HG03108 (cell line): Measurements from ENCODE around the gene NECAP2.
"Not testable (repeated sequence)": the region's sequence is repeated elsewhere in the genome, so short reads cannot be mapped to it uniquely, and the experiment has no call there.

ENCODE experiments used
- ATAC-seq: cut with Tn5 transposase; IDR thresholded peaks from one replicate; pipeline ENCODE4 v1.9.1; 2021; ENCODE audit warnings: moderate library complexity; ENCODE audit not compliant: unreplicated experiment

Gene NECAP2

GRCh38 chr1:16456151-16456550 lies 15.6 kb downstream of the NECAP2 start:
- not testable (repeated sequence) for ATAC-seq

GRCh38 chr1:16458831-16459230 lies 18.3 kb downstream of the NECAP2 start:
- no peak for ATAC-seq

- no peak for ATAC-seq
Observed at GRCh38 chr1:16459352-16459925, 18.9 kb downstream of the NECAP2 start.

- no peak for ATAC-seq
Observed at GRCh38 chr1:16461681-16462080, 21.2 kb downstream of the NECAP2 start.

- ATAC-seq: no peak
Observed at GRCh38 chr1:16462773-16463330, 22.3 kb downstream of the NECAP2 start.

- no peak for ATAC-seq
Observed at GRCh38 chr1:16464917-16465625, 24.5 kb downstream of the NECAP2 start.

GRCh38 chr1:16468558-16468957 lies 28.0 kb downstream of the NECAP2 start:
- no peak for ATAC-seq

GRCh38 chr1:16474166-16474800 lies 33.8 kb downstream of the NECAP2 start:
- no peak for ATAC-seq

GRCh38 chr1:16474891-16475290 lies 34.4 kb downstream of the NECAP2 start:
- not testable (repeated sequence) for ATAC-seq

- not testable (repeated sequence) for ATAC-seq
Observed at GRCh38 chr1:16475771-16476770, 35.5 kb downstream of the NECAP2 start.

- ATAC-seq: no peak
Observed at GRCh38 chr1:16478091-16478490, 37.6 kb downstream of the NECAP2 start.

GRCh38 chr1:16483146-16483545 lies 42.6 kb downstream of the NECAP2 start:
- ATAC-seq: not testable (repeated sequence)

GRCh38 chr1:16483639-16484500 lies 43.3 kb downstream of the NECAP2 start:
- not testable (repeated sequence) for ATAC-seq

GRCh38 chr1:16484501-16484835 lies 43.9 kb downstream of the NECAP2 start:
- ATAC-seq: no peak

- no peak for ATAC-seq
Observed at GRCh38 chr1:16484931-16485330, 44.4 kb downstream of the NECAP2 start.

GRCh38 chr1:16486316-16486715 lies 45.8 kb downstream of the NECAP2 start:
- ATAC-seq: not testable (repeated sequence)

- not testable (repeated sequence) for ATAC-seq
Observed at GRCh38 chr1:16487011-16487410, 46.5 kb downstream of the NECAP2 start.

GRCh38 chr1:16489195-16489880 lies 48.8 kb downstream of the NECAP2 start:
- ATAC-seq: not testable (repeated sequence)

GRCh38 chr1:16491056-16491675 lies 50.6 kb downstream of the NECAP2 start:
- no peak for ATAC-seq
